HUES48 (cell line): ENCODE measurements around the gene IGFL3.
"Not testable (repeated sequence)": the region's sequence is repeated elsewhere in the genome, so short reads cannot be mapped to it uniquely, and the experiment has no call there.

Experiments used
- H3K27ac ChIP-seq: one replicate; pipeline ENCODE4 v1.7.0; 2013; ENCODE audit warnings: low read depth, low read length, inconsistent platforms
- H3K27me3 ChIP-seq: 2 replicates; pipeline ENCODE4 v1.6.1; 2013; ENCODE audit warnings: mild to moderate bottlenecking, low read length; ENCODE audit not compliant: control insufficient read depth, insufficient read depth
- H3K36me3 ChIP-seq: 2 replicates; pipeline ENCODE4 v1.6.1; 2013; ENCODE audit warnings: low read length; ENCODE audit not compliant: control insufficient read depth, insufficient read depth
- H3K4me1 ChIP-seq: 2 replicates; pipeline ENCODE4 v1.6.1; 2013; ENCODE audit warnings: mild to moderate bottlenecking, low read length; ENCODE audit not compliant: control insufficient read depth, insufficient read depth
- H3K4me3 ChIP-seq: 2 replicates; pipeline ENCODE4 v1.5.1; 2013; ENCODE audit warnings: mild to moderate bottlenecking, low read depth, low read length
- H3K9ac ChIP-seq: 2 replicates; pipeline ENCODE4 v1.6.1; 2013; ENCODE audit warnings: mild to moderate bottlenecking, low read depth, low read length, moderate library complexity
- H3K9me3 ChIP-seq: 2 replicates; pipeline ENCODE4 v1.6.1; 2013; ENCODE audit warnings: low read length; ENCODE audit not compliant: control insufficient read depth, insufficient read depth

IGFL3 gene

GRCh38 chr19:46090444-46090843 is 34.0 kb downstream of the IGFL3 start:
- Histone ChIP-seq H3K27ac (no peak overlapping the region), H3K36me3 (no peaks in the 10 kb centered on the region), H3K4me1 (no peaks in the 10 kb centered on the region), H3K27me3 (no peaks in the 10 kb centered on the region), H3K9ac (no peak overlapping the region), H3K9me3 (no peaks in the 10 kb centered on the region; the same call in 1 of the 2 replicates), H3K4me3 (no peak overlapping the region)

- Histone ChIP-seq H3K9me3 (no peaks in the 10 kb centered on the region; the same call in 1 of the 2 replicates), H3K4me1 (no peaks in the 10 kb centered on the region), H3K36me3 (no peaks in the 10 kb centered on the region), H3K9ac (no peak overlapping the region), H3K27me3 (no peaks in the 10 kb centered on the region), H3K27ac (no peak overlapping the region), H3K4me3 (no peak overlapping the region)
Measured at GRCh38 chr19:46089432-46089831, 35.1 kb downstream of the IGFL3 start.

GRCh38 chr19:46088101-46088500 is 36.4 kb downstream of the IGFL3 start:
- Histone ChIP-seq H3K36me3 (no peaks in the 10 kb centered on the region), H3K27me3 (no peaks in the 10 kb centered on the region), H3K9ac (no peak overlapping the region), H3K4me3 (no peak overlapping the region), H3K4me1 (no peaks in the 10 kb centered on the region), H3K27ac (no peak overlapping the region), H3K9me3 (no peaks in the 10 kb centered on the region; the same call in 1 of the 2 replicates)

GRCh38 chr19:46085888-46086287 is 38.6 kb downstream of the IGFL3 start:
- no peak overlapping the region for H3K4me3 ChIP-seq
- no peak overlapping the region for H3K9ac ChIP-seq
- H3K36me3 ChIP-seq: no peaks in the 10 kb centered on the region
- H3K27me3 ChIP-seq: no peaks in the 10 kb centered on the region
- no peaks in the 10 kb centered on the region; the same call in 1 of the 2 replicates for H3K9me3 ChIP-seq
- H3K27ac ChIP-seq: no peak overlapping the region
- 0 out of 2 replicates have a peak, but pooled peaks cover 3% of the 10 kb centered on the region for H3K4me1 ChIP-seq

GRCh38 chr19:46082728-46083050 is 41.8 kb downstream of the IGFL3 start:
- Histone ChIP-seq H3K27ac (no peak overlapping the region), H3K9ac (no peak overlapping the region), H3K9me3 (no peaks in the 10 kb centered on the region), H3K36me3 (no peaks in the 10 kb centered on the region), H3K27me3 (peaks cover 6% of the 10 kb centered on the region; the same call in 1 of the 2 replicates), H3K4me1 (0 out of 2 replicates have a peak, but pooled peaks cover 3% of the 10 kb centered on the region), H3K4me3 (no peak overlapping the region)

GRCh38 chr19:46081928-46082727 is 42.4 kb downstream of the IGFL3 start:
- no peak overlapping the region for H3K4me3 ChIP-seq
- no peaks in the 10 kb centered on the region for H3K9me3 ChIP-seq
- 0 out of 2 replicates have a peak, but pooled peaks cover 3% of the 10 kb centered on the region for H3K4me1 ChIP-seq
- H3K9ac ChIP-seq: no peak overlapping the region
- H3K27ac ChIP-seq: no peak overlapping the region
- H3K36me3 ChIP-seq: no peaks in the 10 kb centered on the region
- H3K27me3 ChIP-seq: peaks cover 10% of the 10 kb centered on the region

- Histone ChIP-seq H3K27me3 (peaks cover 24% of the 10 kb centered on the region), H3K36me3 (no peaks in the 10 kb centered on the region), H3K9ac (no peak overlapping the region), H3K27ac (no peak overlapping the region), H3K9me3 (no peaks in the 10 kb centered on the region), H3K4me3 (no peak overlapping the region), H3K4me1 (0 out of 2 replicates have a peak, but pooled peaks cover 3% of the 10 kb centered on the region)
Measured at GRCh38 chr19:46080561-46080960, 43.9 kb downstream of the IGFL3 start.

GRCh38 chr19:46079576-46079975 is 44.9 kb downstream of the IGFL3 start:
- no peak overlapping the region for H3K9ac ChIP-seq
- H3K4me1 ChIP-seq: 0 out of 2 replicates have a peak, but pooled peaks cover 3% of the 10 kb centered on the region
- H3K27ac ChIP-seq: no peak overlapping the region
- H3K36me3 ChIP-seq: no peaks in the 10 kb centered on the region
- H3K4me3 ChIP-seq: no peak overlapping the region
- no peaks in the 10 kb centered on the region for H3K9me3 ChIP-seq
- H3K27me3 ChIP-seq: peaks cover 33% of the 10 kb centered on the region

- not testable (repeated sequence) for H3K36me3 ChIP-seq, H3K27ac ChIP-seq, H3K4me3 ChIP-seq, H3K9ac ChIP-seq, H3K4me1 ChIP-seq, H3K9me3 ChIP-seq
- H3K27me3 ChIP-seq: peaks cover 37% of the 10 kb centered on the region
Measured at GRCh38 chr19:46078573-46079332, 45.7 kb downstream of the IGFL3 start.

- H3K9ac ChIP-seq: no peak overlapping the region
Measured at GRCh38 chr19:46077815-46078167, 46.7 kb downstream of the IGFL3 start.

More at GRCh38 chr19:46077815-46078167, 46.7 kb downstream of the IGFL3 start:
- H3K9me3 ChIP-seq: no peaks in the 10 kb centered on the region
- no peak overlapping the region for H3K4me3 ChIP-seq
- H3K36me3 ChIP-seq: no peaks in the 10 kb centered on the region
- peaks cover 37% of the 10 kb centered on the region for H3K27me3 ChIP-seq
- H3K27ac ChIP-seq: no peak overlapping the region
- H3K4me1 ChIP-seq: 0 out of 2 replicates have a peak, but pooled peaks cover 3% of the 10 kb centered on the region
